GM12875 (cell line): ENCODE measurements around the gene SRSF9.

Experiments
- H3K4me3 ChIP-seq: one replicate; pipeline ENCODE4 v1.5.1; 2011; ENCODE audit warnings: low read depth, low read length, control low read depth
- CTCF ChIP-seq: IDR thresholded peaks from 2 replicates; pipeline ENCODE4 v1.5.1; 2011; ENCODE audit warnings: low read depth, mild to moderate bottlenecking, control low read depth, inconsistent platforms, low read length, moderate library complexity, borderline replicate concordance; ENCODE audit not compliant: insufficient read depth

The SRSF9 gene

GRCh38 chr12:120498870-120499515 is 29.4 kb upstream of the SRSF9 start:
- no peak overlapping the region for H3K4me3 ChIP-seq

GRCh38 chr12:120497524-120498150 is 28.1 kb upstream of the SRSF9 start:
- TF ChIP-seq CTCF = no peak
- peak overlapping the region; percentile 87 for H3K4me3 ChIP-seq

More at GRCh38 chr12:120498870-120499515, 29.4 kb upstream of the SRSF9 start:
- no peak for TF ChIP-seq CTCF

- TF ChIP-seq CTCF = no peak
- peak overlapping the region; percentile 87 for H3K4me3 ChIP-seq
Measured at GRCh38 chr12:120496413-120497340, 27.1 kb upstream of the SRSF9 start.

GRCh38 chr12:120495731-120496412 is 26.3 kb upstream of the SRSF9 start, which contains the start of gene DYNLL1:
Gene DYNLL1 (plus strand): TSS chr12:120496113. CDS start chr12:120496422, 309 bp downstream.
- peak within 1 kb of the TSS; percentile 87 for H3K4me3 ChIP-seq
- no peak for TF ChIP-seq CTCF

- peak overlapping the region; percentile 87 for H3K4me3 ChIP-seq
Measured at GRCh38 chr12:120495186-120495730, 25.7 kb upstream of the SRSF9 start.

More at GRCh38 chr12:120495186-120495730, 25.7 kb upstream of the SRSF9 start:
- TF ChIP-seq CTCF = no peak
